H9 (cell line): ENCODE data around the gene HABP4. TPM values are rescaled to one million over a fixed set of nuclear protein-coding genes. Genes with fewer than 3 reads are reported as not detected.

Experiments used
- DNase-seq: peaks from one replicate; pipeline ENCODE4 v3.0.0-alpha.2; 2017
- H2AFZ ChIP-seq: one replicate; pipeline ENCODE4 v1.6.1; 2013; ENCODE audit warnings: mild to moderate bottlenecking, low read length, control low read depth, moderate library complexity
- H2AK5ac ChIP-seq: 2 replicates; pipeline ENCODE4 v1.6.1; 2013; ENCODE audit warnings: low read length, control low read depth, mixed read lengths; ENCODE audit not compliant: insufficient read length
- H2BK120ac ChIP-seq: one replicate; pipeline ENCODE4 v1.6.1; 2013; ENCODE audit warnings: low read depth, mild to moderate bottlenecking, low read length, control low read depth, inconsistent platforms; ENCODE audit not compliant: poor library complexity, severe bottlenecking
- H2BK12ac ChIP-seq: 2 replicates; pipeline ENCODE4 v1.6.1; 2013; ENCODE audit warnings: low read length, control low read depth, mixed read lengths, low read depth; ENCODE audit not compliant: insufficient read length
- H2BK15ac ChIP-seq: 2 replicates; pipeline ENCODE4 v1.6.1; 2013; ENCODE audit warnings: low read depth, low read length, control low read depth
- H2BK20ac ChIP-seq: one replicate; pipeline ENCODE4 v1.6.1; 2013; ENCODE audit warnings: low read depth, mild to moderate bottlenecking, low read length, control low read depth, inconsistent platforms; ENCODE audit not compliant: poor library complexity, severe bottlenecking
- H2BK5ac ChIP-seq: 2 replicates; pipeline ENCODE4 v1.6.1; 2013; ENCODE audit warnings: low read length, control low read depth, mixed read lengths; ENCODE audit not compliant: insufficient read length
- H3K14ac ChIP-seq: 2 replicates; pipeline ENCODE4 v1.6.1; 2013; ENCODE audit warnings: low read length, control low read depth; ENCODE audit not compliant: insufficient read depth
- H3K18ac ChIP-seq: 2 replicates; pipeline ENCODE4 v1.6.1; 2013; ENCODE audit warnings: low read depth, mild to moderate bottlenecking, mixed read lengths, low read length, control low read depth; ENCODE audit not compliant: insufficient read length
- H3K23ac ChIP-seq: 2 replicates; pipeline ENCODE4 v1.6.1; 2013; ENCODE audit warnings: low read length, control low read depth, mixed read lengths, low read depth; ENCODE audit not compliant: insufficient read length
- H3K23me2 ChIP-seq: 2 replicates; pipeline ENCODE4 v1.6.1; 2013; ENCODE audit warnings: low read depth, mild to moderate bottlenecking, mixed read lengths, low read length, control low read depth; ENCODE audit not compliant: insufficient read length, poor library complexity, severe bottlenecking
- H3K27ac ChIP-seq: 2 replicates; pipeline ENCODE4 v1.5.1; 2013; ENCODE audit warnings: low read length, control low read depth, mixed read lengths, low read depth; ENCODE audit not compliant: insufficient read length
- H3K27me3 ChIP-seq: 2 replicates; pipeline ENCODE4 v1.6.1; 2013; ENCODE audit warnings: low read length, control low read depth, inconsistent platforms; ENCODE audit not compliant: insufficient read depth
- H3K4ac ChIP-seq: 2 replicates; pipeline ENCODE4 v1.6.1; 2013; ENCODE audit warnings: low read depth, mild to moderate bottlenecking, control low read depth, inconsistent platforms, low read length, moderate library complexity
- H3K4me1 ChIP-seq: 2 replicates; pipeline ENCODE4 v1.6.1; 2013; ENCODE audit warnings: low read length, control low read depth, inconsistent platforms; ENCODE audit not compliant: insufficient read depth
- H3K4me2 ChIP-seq: 2 replicates; pipeline ENCODE4 v1.6.1; 2013; ENCODE audit warnings: low read length, control low read depth, mixed read lengths; ENCODE audit not compliant: insufficient read length, insufficient read depth
- H3K56ac ChIP-seq: 2 replicates; pipeline ENCODE4 v1.6.1; 2013; ENCODE audit warnings: low read depth, mild to moderate bottlenecking, mixed read lengths, low read length, control low read depth; ENCODE audit not compliant: insufficient read length
- H3K79me1 ChIP-seq: 2 replicates; pipeline ENCODE4 v1.6.1; 2013; ENCODE audit warnings: low read depth, mild to moderate bottlenecking, moderate library complexity, low read length, control low read depth, inconsistent platforms; ENCODE audit not compliant: insufficient read depth, poor library complexity, severe bottlenecking
- H3K79me2 ChIP-seq: 2 replicates; pipeline ENCODE4 v1.6.1; 2013; ENCODE audit warnings: low read length, control low read depth, inconsistent platforms; ENCODE audit not compliant: insufficient read depth
- H3K9ac ChIP-seq: 2 replicates; pipeline ENCODE4 v1.6.1; 2013; ENCODE audit warnings: low read length, control low read depth, mixed read lengths; ENCODE audit not compliant: insufficient read length; ENCODE audit errors: extremely low read depth
- H3K9me3 ChIP-seq: one replicate; pipeline ENCODE4 v1.6.1; 2013; ENCODE audit warnings: low read depth, low read length, inconsistent platforms; ENCODE audit not compliant: control insufficient read depth
- H3T11ph ChIP-seq: one replicate; pipeline ENCODE4 v1.6.1; 2013; ENCODE audit warnings: mild to moderate bottlenecking, low read length, control low read depth, inconsistent platforms
- H4K20me1 ChIP-seq: one replicate; pipeline ENCODE4 v1.6.1; 2013; ENCODE audit not compliant: control insufficient read depth, insufficient read length, insufficient read depth
- H4K5ac ChIP-seq: 2 replicates; pipeline ENCODE4 v1.6.1; 2013; ENCODE audit warnings: low read depth, mild to moderate bottlenecking, mixed read lengths, low read length, control low read depth; ENCODE audit not compliant: insufficient read length
- H4K8ac ChIP-seq: replicated peaks from 2 replicates; pipeline ENCODE4 v1.6.1; 2013; ENCODE audit warnings: low read length, control low read depth, mixed read lengths, low read depth; ENCODE audit not compliant: insufficient read length
- H4K91ac ChIP-seq: 2 replicates; pipeline ENCODE4 v1.6.1; 2013; ENCODE audit warnings: low read depth, mild to moderate bottlenecking, moderate library complexity, mixed read lengths, low read length, control low read depth; ENCODE audit not compliant: insufficient read length
- H3K27ac Mint-ChIP-seq, 3 experiments: 2 replicates in 2 of 3; 3 replicates in 1 of 3; pipeline ENCODE4 v1.8.0; 2020 to 2021; ENCODE audit warnings: mixed read lengths in 3 of 3, mild to moderate bottlenecking in 1 of 3, moderate library complexity in 1 of 3
- H3K27me3 Mint-ChIP-seq: 2 replicates; pipeline ENCODE4 v1.8.0; 2021; ENCODE audit warnings: low read depth, mild to moderate bottlenecking, moderate library complexity, mixed read lengths
- H3K36me3 Mint-ChIP-seq, 3 experiments: 2 replicates in 2 of 3; 3 replicates in 1 of 3; pipeline ENCODE4 v1.8.0; 2020 to 2021; ENCODE audit warnings: low read depth in 3 of 3, mixed read lengths in 3 of 3; ENCODE audit not compliant: insufficient read depth in 1 of 3
- H3K4me1 Mint-ChIP-seq, 2 experiments: 2 replicates each; pipeline ENCODE4 v1.8.0; 2020; ENCODE audit warnings: mixed read lengths in 2 of 2
- H3K4me3 Mint-ChIP-seq, 2 experiments: 2 replicates in 1 of 2; 3 replicates in 1 of 2; pipeline ENCODE4 v1.8.0; 2020 to 2021; ENCODE audit warnings: mild to moderate bottlenecking in 2 of 2, mixed read lengths in 2 of 2, moderate library complexity in 1 of 2
- H3K9me3 Mint-ChIP-seq, 2 experiments: 2 replicates in 1 of 2; 3 replicates in 1 of 2; pipeline ENCODE4 v1.8.0; 2020; ENCODE audit warnings: mild to moderate bottlenecking in 2 of 2, mixed read lengths in 2 of 2, moderate library complexity in 1 of 2
- CTCF ChIP-seq: fragments of 200-600 bp; sonication (generic); conservative IDR thresholded peaks from 3 replicates; pipeline ENCODE4 v1.8.0; 2021; ENCODE audit warnings: antibody characterized with exemption, mild to moderate bottlenecking
- WGBS: extraction: QIAGEN DNeasy Blood & Tissue Kit; methylation state at CpG from one replicate; pipeline ENCODE4 v1.1.7; 2013; ENCODE audit warnings: missing lambda C conversion rate, low lambda C conversion rate, mixed read lengths; ENCODE audit not compliant: insufficient read length; ENCODE audit errors: extremely low coverage; 5-methylcytosine and 5-hydroxymethylcytosine counted together
- total RNA-seq: library from RNA; stranded (reverse); gene quantifications from 2 replicates; pipeline ENCODE4 v1.2.1, GENCODE V29; 2021

The HABP4 gene
- total RNA-seq, 1 experiment from 2014 or later = 7.5 TPM

DNA sequence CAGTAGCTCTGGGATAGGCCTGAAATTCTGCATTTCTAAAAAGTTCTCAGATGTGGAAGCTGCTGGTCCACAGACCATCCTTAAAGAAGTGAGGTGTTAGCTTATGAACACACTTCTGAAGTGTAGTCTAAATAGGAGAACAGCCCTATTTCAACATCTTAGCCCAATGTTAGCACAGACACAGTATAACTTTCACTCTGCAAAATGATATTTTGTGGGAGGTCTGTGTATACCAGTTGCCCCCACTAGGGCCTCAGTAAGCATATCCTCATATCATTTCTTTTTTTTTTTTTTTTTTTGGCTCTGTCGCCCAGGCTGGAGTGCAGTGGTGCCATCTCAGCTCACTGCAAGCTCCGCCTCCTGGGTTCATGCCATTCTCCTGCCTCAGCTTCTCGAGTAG is 7.5 kb upstream of the HABP4 start:
- WGBS = no CpG with 5 or more reads among the region's 3 CpGs

More for the DNA sequence above, 7.5 kb upstream of the HABP4 start:
- no peaks in the 10 kb centered on the region for H3K79me1 ChIP-seq
- Mint-ChIP-seq H3K9me3 (no peaks in the 10 kb centered on the region), H3K36me3 (no peaks in the 10 kb centered on the region), H3K4me3 (no peak overlapping the region), H3K27ac (no peak overlapping the region), H3K27me3 (peaks cover 5% of the 10 kb centered on the region), H3K4me1 (no peaks in the 10 kb centered on the region)
- H3K18ac ChIP-seq = no peak overlapping the region
- no peak overlapping the region for H3K9ac ChIP-seq
- no peak overlapping the region for H2BK120ac ChIP-seq
- no peaks in the 10 kb centered on the region for H3K9me3 ChIP-seq
- H3K4ac ChIP-seq = no peak overlapping the region
- H4K91ac ChIP-seq = no peak overlapping the region
- no peak overlapping the region for H3K56ac ChIP-seq
- no peak overlapping the region for H2AFZ ChIP-seq
- no peak overlapping the region for H2BK20ac ChIP-seq
- no peaks in the 10 kb centered on the region for H3K4me1 ChIP-seq
- TF ChIP-seq CTCF = no peak
- H3T11ph ChIP-seq = no peak overlapping the region
- H2BK12ac ChIP-seq = no peak overlapping the region
- no peak overlapping the region for H2BK15ac ChIP-seq
- H3K27me3 ChIP-seq = no peaks in the 10 kb centered on the region
- H4K5ac ChIP-seq = no peak overlapping the region
- no peaks in the 10 kb centered on the region for H3K79me2 ChIP-seq
- no peak for DNase-seq
- no peak overlapping the region for H4K8ac ChIP-seq
- H3K23ac ChIP-seq = no peak overlapping the region
- H3K14ac ChIP-seq = no peak overlapping the region
- no peak overlapping the region for H3K27ac ChIP-seq
- no peak overlapping the region for H2AK5ac ChIP-seq
- no peak overlapping the region for H3K4me2 ChIP-seq
- no peak overlapping the region for H2BK5ac ChIP-seq
- H3K23me2 ChIP-seq = no peaks in the 10 kb centered on the region
- H4K20me1 ChIP-seq = no peaks in the 10 kb centered on the region
